OCI-LY3 (cell line): ENCODE results near the gene DENND1A.

ENCODE experiments used
- H2AFZ ChIP-seq: fragments of 200-600, 300-600 bp; shearing (Covaris generic); 2 replicates; pipeline ENCODE4 v1.6.0; 2014; ENCODE audit warnings: antibody characterized with exemption, low read depth, low read length
- H3K27ac ChIP-seq: fragments of 200-600, 300-600 bp; sonication (generic); 2 replicates; pipeline ENCODE4 v1.5.1; 2014; ENCODE audit warnings: mild to moderate bottlenecking, low read length, moderate library complexity, mixed read lengths
- H3K27me3 ChIP-seq: fragments of 200-600, 300-600 bp; sonication (generic); 2 replicates; pipeline ENCODE4 v1.6.1; 2014; ENCODE audit warnings: low read depth, low read length, mixed read lengths
- H3K36me3 ChIP-seq: fragments of 200-600, 300-600 bp; sonication (generic); replicated peaks from 2 replicates; pipeline ENCODE3; 2014; ENCODE audit warnings: low read depth, low read length, mixed read lengths
- H3K4me1 ChIP-seq: fragments of 300-600, 200-600 bp; sonication (generic); 2 replicates; pipeline ENCODE4 v1.6.1; 2014; ENCODE audit warnings: low read length, mixed read lengths
- H3K4me2 ChIP-seq: fragments of 200-600, 300-600 bp; sonication (generic); 2 replicates; pipeline ENCODE4 v1.6.1; 2014; ENCODE audit warnings: low read length, mixed read lengths
- H3K4me3 ChIP-seq: fragments of 300-600, 200-600 bp; sonication (generic); 2 replicates; pipeline ENCODE4 v1.5.1; 2014; ENCODE audit warnings: antibody characterized with exemption, mild to moderate bottlenecking, low read length, moderate library complexity
- H3K79me2 ChIP-seq: fragments of 300-600, 200-600 bp; shearing (Covaris generic); 2 replicates; pipeline ENCODE4 v1.6.1; 2014; ENCODE audit warnings: mild to moderate bottlenecking, low read length, mixed read lengths
- H3K9ac ChIP-seq: fragments of 300-600, 200-600 bp; shearing (Covaris generic); 2 replicates; pipeline ENCODE4 v1.6.0; 2014; ENCODE audit warnings: mild to moderate bottlenecking, low read length, moderate library complexity
- H3K9me3 ChIP-seq: fragments of 200-600, 300-600 bp; shearing (Covaris generic); 2 replicates; pipeline ENCODE4 v1.6.1; 2014; ENCODE audit warnings: low read length, mixed read lengths; ENCODE audit not compliant: insufficient read depth
- H4K20me1 ChIP-seq: fragments of 200-600, 300-600 bp; sonication (generic); 2 replicates; pipeline ENCODE4 v1.6.1; 2016; ENCODE audit warnings: low read length, mixed read lengths; ENCODE audit not compliant: insufficient read depth
- EZH2phosphoT487 ChIP-seq: fragments of 200-600 bp; shearing (Covaris generic); IDR thresholded peaks from 2 replicates; pipeline ENCODE4 v1.6.1; 2018; ENCODE audit warnings: antibody characterized with exemption, mixed run types, low read depth
- TF ChIP-seq, protein P1 (sequence below): fragments of 200-600, 300-600 bp; sonication (generic); IDR thresholded peaks from 2 replicates; pipeline ENCODE4 v1.5.1; 2014; ENCODE audit warnings: antibody characterized with exemption, low read length, low read depth

Gene DENND1A

DNA sequence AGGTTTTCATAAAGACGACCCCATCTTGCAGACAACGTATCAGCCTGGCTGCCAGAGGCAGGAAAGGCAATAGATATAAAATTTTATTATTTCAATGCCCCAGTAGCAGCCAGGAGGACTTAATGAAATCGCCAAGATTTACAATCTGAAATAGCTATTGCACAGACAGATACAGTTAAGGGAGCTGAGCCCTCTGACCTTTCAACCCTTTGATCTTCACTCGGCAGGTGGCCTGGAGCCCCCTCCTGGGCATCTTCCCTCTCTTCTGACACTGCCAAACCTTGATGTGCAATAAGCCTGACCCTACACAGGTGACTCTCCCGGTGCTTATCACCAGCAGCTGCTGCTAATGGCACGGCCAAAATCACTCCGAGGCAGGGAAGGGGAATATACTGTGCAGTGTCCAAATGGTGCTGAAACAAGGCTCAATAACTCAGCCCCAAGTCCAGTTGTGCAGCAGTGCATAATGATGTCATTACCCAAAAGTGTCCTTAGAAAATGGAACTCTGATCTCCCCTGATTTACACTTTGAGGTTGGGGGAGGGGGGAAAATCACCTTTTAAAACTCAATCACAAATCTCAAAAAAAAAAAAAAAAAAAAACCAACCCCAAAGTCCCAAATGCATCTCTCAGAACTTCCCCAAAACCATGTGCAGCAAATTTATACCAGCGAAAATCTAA lies 331.9 kb downstream of the DENND1A start:
- H3K36me3 ChIP-seq: no peaks in the 10 kb centered on the region
- H2AFZ ChIP-seq: no peak overlapping the region

DNA sequence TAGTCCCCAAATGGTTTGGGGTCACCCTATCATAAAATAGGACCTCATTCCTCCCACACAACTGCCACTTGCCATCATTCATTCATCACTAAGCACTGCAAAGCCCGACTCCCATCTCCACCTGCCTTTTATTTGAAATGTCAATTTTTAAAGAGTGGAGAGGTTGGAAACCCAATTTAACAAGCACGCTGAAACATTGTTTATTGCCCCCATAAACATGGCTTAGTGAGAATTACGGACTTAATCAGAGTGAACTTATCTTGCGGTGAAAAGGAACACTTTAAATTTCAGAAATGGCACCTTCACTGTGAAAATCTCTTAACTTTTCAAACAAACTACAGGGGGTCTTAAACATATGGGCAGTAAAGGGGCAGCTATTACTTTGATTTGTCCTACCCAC lies 332.9 kb downstream of the DENND1A start:
- peaks cover 4% of the 10 kb centered on the region; the same call in 1 of the 2 replicates for H4K20me1 ChIP-seq
- H3K9ac ChIP-seq: no peak overlapping the region
- H3K27me3 ChIP-seq: no peaks in the 10 kb centered on the region
- H3K4me2 ChIP-seq: no peak overlapping the region
- H3K79me2 ChIP-seq: no peaks in the 10 kb centered on the region
- TF ChIP-seq, protein P1, sequence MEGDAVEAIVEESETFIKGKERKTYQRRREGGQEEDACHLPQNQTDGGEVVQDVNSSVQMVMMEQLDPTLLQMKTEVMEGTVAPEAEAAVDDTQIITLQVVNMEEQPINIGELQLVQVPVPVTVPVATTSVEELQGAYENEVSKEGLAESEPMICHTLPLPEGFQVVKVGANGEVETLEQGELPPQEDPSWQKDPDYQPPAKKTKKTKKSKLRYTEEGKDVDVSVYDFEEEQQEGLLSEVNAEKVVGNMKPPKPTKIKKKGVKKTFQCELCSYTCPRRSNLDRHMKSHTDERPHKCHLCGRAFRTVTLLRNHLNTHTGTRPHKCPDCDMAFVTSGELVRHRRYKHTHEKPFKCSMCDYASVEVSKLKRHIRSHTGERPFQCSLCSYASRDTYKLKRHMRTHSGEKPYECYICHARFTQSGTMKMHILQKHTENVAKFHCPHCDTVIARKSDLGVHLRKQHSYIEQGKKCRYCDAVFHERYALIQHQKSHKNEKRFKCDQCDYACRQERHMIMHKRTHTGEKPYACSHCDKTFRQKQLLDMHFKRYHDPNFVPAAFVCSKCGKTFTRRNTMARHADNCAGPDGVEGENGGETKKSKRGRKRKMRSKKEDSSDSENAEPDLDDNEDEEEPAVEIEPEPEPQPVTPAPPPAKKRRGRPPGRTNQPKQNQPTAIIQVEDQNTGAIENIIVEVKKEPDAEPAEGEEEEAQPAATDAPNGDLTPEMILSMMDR: no peak
- TF ChIP-seq EZH2phosphoT487: no peak
- H3K4me3 ChIP-seq: no peak overlapping the region
- no peaks in the 10 kb centered on the region for H3K9me3 ChIP-seq
- no peak overlapping the region for H2AFZ ChIP-seq
- no peak overlapping the region for H3K27ac ChIP-seq
- no peaks in the 10 kb centered on the region for H3K36me3 ChIP-seq
- H3K4me1 ChIP-seq: no peaks in the 10 kb centered on the region

More for the DNA sequence above, 331.9 kb downstream of the DENND1A start:
- TF ChIP-seq EZH2phosphoT487: no peak
- TF ChIP-seq, protein P1: no peak
- Histone ChIP-seq H3K27ac (no peak overlapping the region), H3K4me1 (no peaks in the 10 kb centered on the region), H3K4me3 (no peak overlapping the region), H3K4me2 (no peak overlapping the region), H3K9ac (no peak overlapping the region), H4K20me1 (peaks cover 4% of the 10 kb centered on the region; the same call in 1 of the 2 replicates), H3K9me3 (no peaks in the 10 kb centered on the region), H3K79me2 (no peaks in the 10 kb centered on the region), H3K27me3 (no peaks in the 10 kb centered on the region)

DNA sequence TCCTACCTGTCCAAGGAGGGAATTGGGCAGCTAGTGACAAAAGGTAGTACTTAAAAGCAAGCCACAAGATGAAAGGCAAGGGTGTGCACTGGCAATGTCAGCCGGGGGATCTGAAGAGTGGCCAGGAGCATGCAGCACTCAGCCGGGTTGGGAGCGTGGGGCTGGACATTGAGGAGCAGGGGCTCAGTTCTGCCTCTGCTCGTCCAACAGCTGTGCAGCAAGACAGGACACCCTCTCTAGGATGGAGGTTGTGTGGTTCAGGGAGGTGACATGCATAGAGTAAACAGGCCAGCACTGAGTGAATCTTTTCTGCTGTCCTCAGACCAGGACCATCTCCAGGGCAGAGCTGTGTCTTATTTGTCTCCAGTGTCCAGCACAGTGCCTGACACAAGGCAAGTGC lies 338.6 kb downstream of the DENND1A start:
- H3K9me3 ChIP-seq: no peaks in the 10 kb centered on the region
- no peaks in the 10 kb centered on the region for H3K36me3 ChIP-seq
- H3K9ac ChIP-seq: no peak overlapping the region
- H3K27me3 ChIP-seq: no peaks in the 10 kb centered on the region
- no peaks in the 10 kb centered on the region for H3K79me2 ChIP-seq
- H3K4me2 ChIP-seq: no peak overlapping the region
- no peak overlapping the region for H2AFZ ChIP-seq
- no peaks in the 10 kb centered on the region for H3K4me1 ChIP-seq
- no peaks in the 10 kb centered on the region; the same call in 1 of the 2 replicates for H4K20me1 ChIP-seq
- no peak overlapping the region for H3K4me3 ChIP-seq
- TF ChIP-seq, protein P1: no peak
- TF ChIP-seq EZH2phosphoT487: no peak
- no peak overlapping the region for H3K27ac ChIP-seq

DNA sequence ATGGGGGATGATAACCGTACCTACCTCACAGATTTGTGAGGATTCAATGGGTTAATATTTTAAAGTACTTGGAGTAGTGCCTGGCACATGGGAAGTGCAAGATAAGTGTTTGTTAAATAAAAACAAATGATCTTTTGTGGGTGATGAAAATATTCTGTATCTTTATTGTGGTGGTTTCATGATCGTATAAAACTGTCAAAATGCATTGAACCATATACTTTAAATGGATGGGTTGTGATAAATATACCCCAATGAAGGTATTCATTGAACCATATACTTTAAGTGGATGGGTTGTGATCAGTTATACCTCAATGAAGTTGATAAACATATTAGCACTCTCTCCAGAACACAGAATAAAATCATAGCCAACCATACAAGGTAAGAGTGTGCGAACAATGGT lies 339.4 kb downstream of the DENND1A start:
- H2AFZ ChIP-seq: no peak overlapping the region

More for the DNA sequence above, 339.4 kb downstream of the DENND1A start:
- no peak overlapping the region for H3K4me2 ChIP-seq
- no peaks in the 10 kb centered on the region for H3K9me3 ChIP-seq
- no peak overlapping the region for H3K9ac ChIP-seq
- no peaks in the 10 kb centered on the region for H3K36me3 ChIP-seq
- TF ChIP-seq EZH2phosphoT487: no peak
- TF ChIP-seq, protein P1: no peak
- H4K20me1 ChIP-seq: no peaks in the 10 kb centered on the region; the same call in 1 of the 2 replicates
- no peaks in the 10 kb centered on the region for H3K79me2 ChIP-seq
- H3K27ac ChIP-seq: no peak overlapping the region
- no peaks in the 10 kb centered on the region for H3K4me1 ChIP-seq
- H3K4me3 ChIP-seq: no peak overlapping the region
- H3K27me3 ChIP-seq: no peaks in the 10 kb centered on the region
